GM23248 (cell line): ENCODE data around the gene C1orf21. TPM values are rescaled to one million over a fixed set of nuclear protein-coding genes. Genes with fewer than 3 reads are reported as not detected.
A peak's percentile ranks its signal among the peaks of the same experiment; 100 is the strongest.

Experiments
- DNase-seq: peaks from one replicate; pipeline ENCODE4 v3.0.0-alpha.2; 2015
- H2AFZ ChIP-seq: fragments of 200-600 bp; sonication (generic); 2 replicates; pipeline ENCODE4 v1.6.1; 2016; ENCODE audit warnings: antibody characterized with exemption
- H3F3A ChIP-seq: fragments of 200-600 bp; sonication (generic); 2 replicates; pipeline ENCODE4 v1.6.1; 2016; ENCODE audit warnings: mild to moderate bottlenecking, antibody characterized with exemption, mixed run types; ENCODE audit not compliant: insufficient read depth
- H3K27ac ChIP-seq: fragments of 200-600 bp; sonication (generic); 2 replicates; pipeline ENCODE4 v1.5.1; 2016; ENCODE audit warnings: mild to moderate bottlenecking
- H3K27me3 ChIP-seq: fragments of 200-600 bp; sonication (generic); replicated peaks from 2 replicates; pipeline ENCODE4 v1.6.1; 2016; ENCODE audit warnings: mild to moderate bottlenecking; ENCODE audit not compliant: insufficient read depth
- H3K36me3 ChIP-seq: fragments of 200-600 bp; sonication (generic); 2 replicates; pipeline ENCODE4 v1.6.1; 2016; ENCODE audit warnings: low read depth, mild to moderate bottlenecking
- H3K4me1 ChIP-seq: fragments of 200-600 bp; sonication (generic); 2 replicates; pipeline ENCODE4 v1.6.1; 2016; ENCODE audit warnings: mild to moderate bottlenecking; ENCODE audit not compliant: insufficient read depth
- H3K4me2 ChIP-seq: fragments of 200-600 bp; sonication (generic); one replicate; pipeline ENCODE4 v1.6.1; 2016; ENCODE audit warnings: mild to moderate bottlenecking; ENCODE audit not compliant: unreplicated experiment
- H3K4me3 ChIP-seq: fragments of 200-600 bp; sonication (generic); 2 replicates; pipeline ENCODE4 v1.5.1; 2016; ENCODE audit warnings: mild to moderate bottlenecking
- H3K79me2 ChIP-seq: fragments of 200-600 bp; sonication (generic); 2 replicates; pipeline ENCODE4 v1.6.1; 2016; ENCODE audit warnings: mild to moderate bottlenecking; ENCODE audit not compliant: insufficient read depth
- H3K9ac ChIP-seq: fragments of 200-600 bp; sonication (generic); 2 replicates; pipeline ENCODE4 v1.6.1; 2016; ENCODE audit warnings: mild to moderate bottlenecking
- H3K9me2 ChIP-seq: fragments of 200-600 bp; sonication (generic); 2 replicates; pipeline ENCODE4 v1.6.1; 2016; ENCODE audit warnings: mixed run types, mild to moderate bottlenecking, moderate library complexity; ENCODE audit not compliant: insufficient read depth
- H3K9me3 ChIP-seq: fragments of 200-600 bp; sonication (generic); one replicate; pipeline ENCODE4 v1.6.1; 2017; ENCODE audit warnings: low read depth
- H4K20me1 ChIP-seq: fragments of 200-600 bp; sonication (generic); 2 replicates; pipeline ENCODE4 v1.6.0; 2016; ENCODE audit not compliant: insufficient read depth
- EZH2 ChIP-seq: fragments of 200-600 bp; sonication (generic); IDR thresholded peaks from 2 replicates; pipeline ENCODE4 v1.6.1; 2018; ENCODE audit warnings: antibody characterized with exemption, mild to moderate bottlenecking; ENCODE audit not compliant: insufficient read depth, poor library complexity, severe bottlenecking
- EZH2phosphoT487 ChIP-seq: fragments of 200-600 bp; sonication (generic); IDR thresholded peaks from 2 replicates; pipeline ENCODE4 v1.6.1; 2018; ENCODE audit warnings: antibody characterized with exemption, moderate library complexity, mild to moderate bottlenecking, low read depth; ENCODE audit not compliant: insufficient read depth
- WGBS, 2 experiments: methylation state at CpG; one replicate each; pipeline ENCODE4 v1.1.6; 2015 to 2017; ENCODE audit warnings: low lambda C conversion rate in 2 of 2, low coverage in 1 of 2; ENCODE audit errors: missing lambda C conversion rate in 2 of 2; 5-methylcytosine and 5-hydroxymethylcytosine counted together
- in situ Hi-C: fragments of 300-500 bp; cut with MboI; formaldehyde crosslinking; loops from 2 replicates; pipeline ENCODE4 v1.15.0; 2020
- polyA plus RNA-seq: library from polyadenylated mRNA; unstranded; fragments of >200 nt; fragmentation: Nextera tagmentation; extraction: Ambion mirVana; gene quantifications from 2 replicates; pipeline ENCODE4 v1.2.1, GENCODE V29; 2016
- total RNA-seq: library from RNA; depleted of rRNA; stranded (reverse); fragments of >200 nt; shearing (Covaris generic); gene quantifications from 2 replicates; pipeline ENCODE4 v1.2.3, GENCODE V29; 2014

C1orf21 gene
- total and polyA plus RNA-seq, 2 experiments from 2014 or later, result 16.7 to 20.0 TPM

GRCh38 chr1:184649451-184649888, 262.6 kb downstream of the C1orf21 start:
- WGBS, 2 experiments, result 31 to 35% methylated on average over 7 of the region's 7 CpGs
- H3K9me3 ChIP-seq, result no peaks in the 10 kb centered on the region
- H3K36me3 ChIP-seq, result no peaks in the 10 kb centered on the region
- H3K27ac ChIP-seq, result no peak overlapping the region
- no peaks in the 10 kb centered on the region for H4K20me1 ChIP-seq
- H3K4me1 ChIP-seq, result peaks cover 9% of the 10 kb centered on the region; the same call in 1 of the 2 replicates
- H3K9me2 ChIP-seq, result no peaks in the 10 kb centered on the region
- TF ChIP-seq EZH2phosphoT487, result no peak
- no peaks in the 10 kb centered on the region for H3K79me2 ChIP-seq
- no peak overlapping the region for H3K4me3 ChIP-seq
- in situ Hi-C loops, result no loop called here
- 0 out of 2 replicates have a peak, but pooled peaks cover 3% of the 10 kb centered on the region for H3F3A ChIP-seq
- no peaks in the 10 kb centered on the region for H3K27me3 ChIP-seq
- H3K9ac ChIP-seq, result no peak overlapping the region
- peak; percentile 76 for DNase-seq
- H3K4me2 ChIP-seq, result peak overlapping the region; percentile 44
- 0 out of 2 replicates have a peak overlapping the region, but pooled peaks have one; percentile 42 for H2AFZ ChIP-seq

- no peak for DNase-seq
- Histone ChIP-seq H2AFZ (no peak overlapping the region), H3K27ac (no peak overlapping the region), H3K9me3 (no peaks in the 10 kb centered on the region), H3K36me3 (no peaks in the 10 kb centered on the region), H3K79me2 (no peaks in the 10 kb centered on the region), H3K9me2 (no peaks in the 10 kb centered on the region), H3K4me3 (no peak overlapping the region), H4K20me1 (no peaks in the 10 kb centered on the region), H3K4me1 (peaks cover 9% of the 10 kb centered on the region; the same call in 1 of the 2 replicates), H3F3A (0 out of 2 replicates have a peak, but pooled peaks cover 3% of the 10 kb centered on the region), H3K9ac (no peak overlapping the region), H3K4me2 (no peak overlapping the region), H3K27me3 (no peaks in the 10 kb centered on the region)
- 52 to 64% methylated on average over 5 of the region's 5 CpGs for WGBS, 2 experiments
- no peak for TF ChIP-seq EZH2
- in situ Hi-C loops, result loop anchor here (25.0 kb wide), 1 partner anchor 413 kb away; no protein-coding TSS in a partner anchor
Observed at GRCh38 chr1:184650177-184650866, 263.5 kb downstream of the C1orf21 start.

- DNase-seq, result no peak
- H3K36me3 ChIP-seq, result no peaks in the 10 kb centered on the region
- in situ Hi-C loops, result loop anchor here (25.0 kb wide), 1 partner anchor 418 kb away; no protein-coding TSS in a partner anchor
Observed at GRCh38 chr1:184655185-184655584, 268.4 kb downstream of the C1orf21 start.

GRCh38 chr1:184656221-184656620, 269.4 kb downstream of the C1orf21 start:
- 59 to 62% methylated on average over 2 of the region's 2 CpGs for WGBS, 2 experiments
- DNase-seq, result no peak
- no peaks in the 10 kb centered on the region for H4K20me1 ChIP-seq
- in situ Hi-C loops, result loop anchor here (25.0 kb wide), 1 partner anchor 419 kb away; no protein-coding TSS in a partner anchor
- no peak overlapping the region for H3K27ac ChIP-seq
- H3K9me2 ChIP-seq, result no peaks in the 10 kb centered on the region
- H3K4me3 ChIP-seq, result no peak overlapping the region
- no peak overlapping the region for H3K4me2 ChIP-seq
- no peak for TF ChIP-seq EZH2phosphoT487
- no peaks in the 10 kb centered on the region for H3F3A ChIP-seq
- H3K9me3 ChIP-seq, result no peaks in the 10 kb centered on the region
- H3K27me3 ChIP-seq, result no peaks in the 10 kb centered on the region
- no peak overlapping the region for H3K9ac ChIP-seq
- no peaks in the 10 kb centered on the region for H3K79me2 ChIP-seq
- no peaks in the 10 kb centered on the region for H3K36me3 ChIP-seq
- H3K4me1 ChIP-seq, result no peaks in the 10 kb centered on the region
- no peak overlapping the region for H2AFZ ChIP-seq

More at GRCh38 chr1:184655185-184655584, 268.4 kb downstream of the C1orf21 start:
- Histone ChIP-seq H4K20me1 (no peaks in the 10 kb centered on the region), H3K4me1 (no peaks in the 10 kb centered on the region), H3F3A (no peaks in the 10 kb centered on the region), H2AFZ (no peak overlapping the region), H3K9ac (no peak overlapping the region), H3K27ac (no peak overlapping the region), H3K27me3 (no peaks in the 10 kb centered on the region), H3K79me2 (no peaks in the 10 kb centered on the region), H3K4me3 (no peak overlapping the region), H3K9me3 (no peaks in the 10 kb centered on the region), H3K4me2 (no peak overlapping the region), H3K9me2 (no peaks in the 10 kb centered on the region)
- TF ChIP-seq EZH2phosphoT487 (no peak), EZH2 (no peak)
